ENCODE data around the gene NOTCH1. TPM values are rescaled to one million over a fixed set of nuclear protein-coding genes. Genes with fewer than 3 reads are reported as not detected.

NOTCH1 gene
- total and polyA plus RNA-seq, 2 of the 4 experiments (the other 2 are of a cell fraction): 1.8 to 6.0 TPM

GRCh38 chr9:136487672-136488071 lies 58.2 kb downstream of the NOTCH1 start:
- Histone ChIP-seq H3K9me1 (ENCODE audit: insufficient read depth, low read length) (no peaks in the 10 kb centered on the region), H3K18ac (ENCODE audit: low read depth, low read length) (no peak overlapping the region), H3K4me1 (ENCODE audit: control insufficient read depth, insufficient read depth, low read length) (0 out of 2 replicates have a peak, but pooled peaks cover 4% of the 10 kb centered on the region), H2BK120ac (ENCODE audit: low read depth, low read length) (no peak overlapping the region), H4K8ac (ENCODE audit: low read depth in 2 of 2, low read length in 2 of 2) (no peak overlapping the region), H2BK20ac (ENCODE audit: low read depth, low read length) (no peak overlapping the region), H3K4ac (ENCODE audit: low read depth, low read length) (no peak overlapping the region), H4K91ac (ENCODE audit: insufficient read depth, low read depth, low read length) (no peak overlapping the region), H3K4me2 (ENCODE audit: low read depth, low read length) (no peak overlapping the region), H3K9ac (ENCODE audit: low read depth, low read length) (no peak overlapping the region), H2BK15ac (ENCODE audit: low read depth, low read length) (no peak overlapping the region), H3K36me3 (ENCODE audit: control insufficient read depth, insufficient read depth, low read length) (no peaks in the 10 kb centered on the region), H2AK5ac (ENCODE audit: low read depth, low read length) (no peak overlapping the region), H3K79me1 (ENCODE audit: low read depth in 1 of 2, low read length in 2 of 2) (no peaks in the 10 kb centered on the region), H3K9me3 (ENCODE audit: control insufficient read depth, insufficient read depth, low read length) (no peaks in the 10 kb centered on the region), H4K5ac (ENCODE audit: low read depth, low read length) (no peak overlapping the region), H2AFZ (replicated peaks; ENCODE audit: low read length, poor library complexity) (no peak overlapping the region), H4K20me1 (ENCODE audit: insufficient read depth, low read length) (peaks cover 14% of the 10 kb centered on the region), H3K27me3 (ENCODE audit: control insufficient read depth, insufficient read depth, low read length) (no peaks in the 10 kb centered on the region; the same call in 1 of the 2 replicates), H3K27ac (ENCODE audit: insufficient read depth, low read length) (no peak overlapping the region), H3K4me3 (ENCODE audit: insufficient read depth, low read depth, low read length) (no peak overlapping the region), H3K14ac (replicated peaks; ENCODE audit: low read depth, low read length) (no peak overlapping the region), H3K23ac (ENCODE audit: low read depth, low read length) (no peak overlapping the region), H2AK9ac (replicated peaks; ENCODE audit: low read depth, low read length, poor library complexity) (no peak overlapping the region), H3K56ac (ENCODE audit: extremely low read depth, insufficient read depth, low read length) (no peak overlapping the region), H2BK5ac (ENCODE audit: low read depth, low read length, poor library complexity, severe bottlenecking) (no peak overlapping the region)
- POLR2A ChIA-PET (ENCODE audit: unreplicated experiment): no interaction called here
- BruUV-seq (replicated peaks): no TSS peak
- intact Hi-C loops (cut with micrococcal nuclease) (loop anchor here (1.0 kb wide), 1 partner anchor 138 kb away; no protein-coding TSS in a partner anchor), in situ Hi-C loops (cut with MboI; ENCODE audit: low sequenced_read_pairs) (no loop called here), dilution Hi-C loops (cut with HindIII; ENCODE audit: low sequenced_read_pairs, unreplicated experiment) (no loop called here)
- no peak for DNase-seq
- ATAC-seq (ENCODE audit: low read depth): no peak
- TF ChIP-seq BHLHE40 (IDR thresholded peaks at IDR 0.05; ENCODE audit: low read depth, low read length): no peak
- TF ChIP-seq MXI1 (IDR thresholded peaks at IDR 0.05; ENCODE audit: borderline replicate concordance, low read depth, low read length): no peak
- TF ChIP-seq RFX5 (IDR thresholded peaks at IDR 0.05; ENCODE audit: low read depth, low read length): no peak
- CTCF ChIA-PET: interaction anchor here (0.8 to 2.1 kb wide), 5 partner anchors 16 to 146 kb away, joined by 3 to 9 read pairs (median 4); no protein-coding TSS in a partner anchor
- WGBS, 2 experiments (ENCODE audit: extremely low coverage in 2 of 2, insufficient read length in 1 of 2): 100% methylated on average over 2 of the region's 7 CpGs; no CpG with 5 or more reads in 1 of the 2 experiments

All from IMR-90 (cell line).